Neural crest cell (in vitro differentiated cells): Measurements from ENCODE around the gene ARMH3. TPM values are rescaled to one million over a fixed set of nuclear protein-coding genes. Genes with fewer than 3 reads are reported as not detected.
"Not testable (repeated sequence)": the region's sequence is repeated elsewhere in the genome, so short reads cannot be mapped to it uniquely, and the experiment has no call there.

ENCODE experiments used
- DNase-seq: peaks from one replicate; pipeline ENCODE4 v3.0.0; 2021; ENCODE audit warnings: low read depth, mixed read lengths, low spot score
- H3K27ac Mint-ChIP-seq: one replicate; pipeline ENCODE4 v1.8.0; 2021; ENCODE audit warnings: mild to moderate bottlenecking, mixed read lengths; ENCODE audit not compliant: unreplicated experiment
- H3K27me3 Mint-ChIP-seq: 2 replicates; pipeline ENCODE4 v1.8.0; 2021; ENCODE audit warnings: low read depth, mild to moderate bottlenecking, mixed read lengths
- H3K36me3 Mint-ChIP-seq: 2 replicates; pipeline ENCODE4 v1.8.0; 2021; ENCODE audit warnings: low read depth, mild to moderate bottlenecking, mixed read lengths
- H3K4me1 Mint-ChIP-seq: 2 replicates; pipeline ENCODE4 v1.8.0; 2021; ENCODE audit warnings: mixed read lengths
- H3K4me3 Mint-ChIP-seq: one replicate; pipeline ENCODE4 v1.8.0; 2021; ENCODE audit warnings: mild to moderate bottlenecking, mixed read lengths
- H3K9me3 Mint-ChIP-seq: 2 replicates; pipeline ENCODE4 v1.8.0; 2021; ENCODE audit warnings: mixed read lengths
- total RNA-seq: library from RNA; stranded (reverse); gene quantifications from 2 replicates; pipeline ENCODE4 v1.2.1, GENCODE V29; 2021
- TF ChIP-seq, protein P1 (sequence below): fragments of 200-600 bp; sonication (generic); conservative IDR thresholded peaks from 2 replicates; pipeline ENCODE4 v1.5.0; 2021; ENCODE audit warnings: antibody characterized with exemption, mild to moderate bottlenecking

Gene ARMH3
- total RNA-seq, 1 donor from 2014 or later = 24.4 TPM

DNA sequence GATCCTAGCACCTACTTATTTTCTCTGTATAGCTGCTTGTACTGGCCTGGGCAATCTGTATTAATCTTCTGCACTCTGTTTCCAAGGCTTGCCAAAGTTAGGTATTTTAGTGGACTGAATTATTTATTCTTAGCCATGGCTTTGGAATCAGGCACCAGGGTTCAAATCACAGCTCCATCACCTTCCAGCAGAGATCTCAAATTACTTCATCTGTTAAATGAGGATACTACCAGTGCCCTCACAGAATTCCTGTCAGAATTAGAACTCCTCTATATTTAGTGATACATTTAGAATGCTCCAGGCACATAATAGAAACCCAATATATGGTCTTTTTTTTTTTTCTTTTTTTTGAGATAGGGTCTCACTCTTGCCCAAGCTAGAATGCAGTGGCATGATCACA is 17.6 kb downstream of the ARMH3 start:
- DNase-seq = no peak
- Mint-ChIP-seq H3K4me3 (no peak overlapping the region), H3K4me1 (peaks cover 3% of the 10 kb centered on the region), H3K27me3 (no peaks in the 10 kb centered on the region), H3K27ac (no peak overlapping the region), H3K36me3 (peaks cover 20% of the 10 kb centered on the region), H3K9me3 (no peaks in the 10 kb centered on the region)
- TF ChIP-seq, protein P1, sequence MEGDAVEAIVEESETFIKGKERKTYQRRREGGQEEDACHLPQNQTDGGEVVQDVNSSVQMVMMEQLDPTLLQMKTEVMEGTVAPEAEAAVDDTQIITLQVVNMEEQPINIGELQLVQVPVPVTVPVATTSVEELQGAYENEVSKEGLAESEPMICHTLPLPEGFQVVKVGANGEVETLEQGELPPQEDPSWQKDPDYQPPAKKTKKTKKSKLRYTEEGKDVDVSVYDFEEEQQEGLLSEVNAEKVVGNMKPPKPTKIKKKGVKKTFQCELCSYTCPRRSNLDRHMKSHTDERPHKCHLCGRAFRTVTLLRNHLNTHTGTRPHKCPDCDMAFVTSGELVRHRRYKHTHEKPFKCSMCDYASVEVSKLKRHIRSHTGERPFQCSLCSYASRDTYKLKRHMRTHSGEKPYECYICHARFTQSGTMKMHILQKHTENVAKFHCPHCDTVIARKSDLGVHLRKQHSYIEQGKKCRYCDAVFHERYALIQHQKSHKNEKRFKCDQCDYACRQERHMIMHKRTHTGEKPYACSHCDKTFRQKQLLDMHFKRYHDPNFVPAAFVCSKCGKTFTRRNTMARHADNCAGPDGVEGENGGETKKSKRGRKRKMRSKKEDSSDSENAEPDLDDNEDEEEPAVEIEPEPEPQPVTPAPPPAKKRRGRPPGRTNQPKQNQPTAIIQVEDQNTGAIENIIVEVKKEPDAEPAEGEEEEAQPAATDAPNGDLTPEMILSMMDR = no peak

GRCh38 chr10:102035807-102036206 is 20.2 kb downstream of the ARMH3 start:
- not testable (repeated sequence) for H3K9me3 Mint-ChIP-seq, H3K4me1 Mint-ChIP-seq, H3K4me3 Mint-ChIP-seq, DNase-seq, H3K27ac Mint-ChIP-seq, H3K27me3 Mint-ChIP-seq
- peaks cover 30% of the 10 kb centered on the region for H3K36me3 Mint-ChIP-seq

DNA sequence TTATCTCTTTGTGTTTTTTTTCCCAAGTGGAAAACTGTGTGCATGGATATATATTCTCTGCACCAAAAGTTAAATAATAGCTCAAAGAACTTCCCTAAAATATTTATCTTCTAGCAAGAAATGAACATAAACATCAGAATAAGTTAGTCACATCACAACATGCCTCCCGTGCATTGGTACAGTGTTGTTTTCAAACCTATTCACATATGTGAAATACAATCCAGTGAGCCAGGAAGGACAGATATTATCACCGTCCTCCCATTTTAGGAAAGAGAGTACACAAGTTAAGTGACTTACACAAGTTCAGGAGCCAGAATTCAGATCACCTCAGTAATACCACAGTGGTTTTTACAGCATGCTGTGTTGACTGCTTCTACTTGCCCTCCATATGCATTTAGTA is 22.2 kb downstream of the ARMH3 start:
- Mint-ChIP-seq H3K4me1 (no peaks in the 10 kb centered on the region), H3K36me3 (peaks cover 30% of the 10 kb centered on the region), H3K27ac (no peak overlapping the region), H3K4me3 (no peak overlapping the region), H3K27me3 (no peaks in the 10 kb centered on the region), H3K9me3 (no peaks in the 10 kb centered on the region)
- DNase-seq = no peak
- TF ChIP-seq, protein P1 = no peak

DNA sequence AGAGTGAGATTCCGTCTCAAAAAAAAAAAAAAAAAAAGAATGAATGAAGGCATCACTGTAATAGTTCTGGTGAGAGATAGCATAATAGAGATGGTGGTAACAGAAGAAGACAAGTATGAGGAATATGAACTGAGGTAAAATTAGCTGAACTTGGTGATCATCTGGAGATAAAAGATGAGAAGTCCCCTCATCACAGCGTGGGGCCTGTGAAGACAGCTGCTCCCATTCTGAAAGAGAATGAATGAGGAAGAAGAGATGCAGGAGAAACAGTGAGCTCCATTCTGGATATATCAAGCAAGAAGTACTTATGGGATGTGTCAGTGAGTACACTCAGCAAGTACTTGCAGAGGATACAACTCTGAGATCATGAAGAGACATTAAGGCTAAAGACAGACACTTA is 28.7 kb downstream of the ARMH3 start:
- Mint-ChIP-seq H3K27me3 (no peaks in the 10 kb centered on the region), H3K4me3 (no peak overlapping the region), H3K9me3 (no peaks in the 10 kb centered on the region), H3K4me1 (no peaks in the 10 kb centered on the region), H3K36me3 (peaks cover 13% of the 10 kb centered on the region), H3K27ac (no peak overlapping the region)
- TF ChIP-seq, protein P1 = no peak
- DNase-seq = no peak

DNA sequence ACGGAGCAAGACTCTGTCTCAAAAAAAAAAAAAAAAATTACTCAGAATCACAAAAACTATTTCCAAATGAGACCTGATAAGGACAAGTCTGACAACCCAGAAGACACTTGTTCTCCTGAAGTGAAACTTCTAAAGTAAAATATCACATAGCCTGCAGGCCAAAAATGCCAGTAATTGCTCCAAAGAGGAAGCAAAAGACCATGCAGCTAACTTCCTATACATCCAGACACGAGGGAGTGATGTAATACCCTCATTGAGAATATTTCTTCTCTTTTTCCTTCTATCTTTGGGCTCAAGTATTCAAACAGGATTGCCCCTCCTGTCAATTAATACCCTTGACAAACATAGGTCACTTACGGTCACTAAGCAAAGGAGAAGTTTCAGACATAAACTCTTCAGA is 31.2 kb downstream of the ARMH3 start:
- Mint-ChIP-seq H3K4me1 (no peaks in the 10 kb centered on the region), H3K36me3 (peaks cover 11% of the 10 kb centered on the region), H3K4me3 (no peak overlapping the region), H3K27ac (no peak overlapping the region), H3K9me3 (no peaks in the 10 kb centered on the region), H3K27me3 (no peaks in the 10 kb centered on the region)
- no peak for DNase-seq
- TF ChIP-seq, protein P1 = no peak

DNA sequence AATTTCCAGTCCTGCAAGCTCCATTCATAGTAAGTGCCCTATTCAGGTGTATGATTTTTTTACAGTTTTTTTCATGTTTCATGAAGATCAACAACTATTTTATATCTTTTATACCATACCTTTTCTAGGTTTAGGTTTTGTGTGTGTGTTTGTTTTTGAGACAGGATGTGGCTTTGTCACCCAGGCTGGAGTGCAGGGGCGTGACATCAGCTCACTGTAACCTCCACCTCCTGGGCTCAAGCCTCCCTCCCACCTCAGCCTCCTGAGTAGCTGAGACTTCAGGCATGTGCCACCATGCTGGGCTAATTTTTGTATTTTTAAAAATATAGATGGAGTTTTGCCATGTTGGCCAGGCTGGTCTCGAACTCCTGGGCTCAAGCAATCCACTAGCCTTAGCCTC is 35.0 kb downstream of the ARMH3 start:
- Mint-ChIP-seq H3K36me3 (peaks cover 8% of the 10 kb centered on the region), H3K27me3 (no peaks in the 10 kb centered on the region), H3K4me1 (no peaks in the 10 kb centered on the region), H3K27ac (no peak overlapping the region), H3K9me3 (no peaks in the 10 kb centered on the region), H3K4me3 (no peak overlapping the region)
- TF ChIP-seq, protein P1 = no peak
- no peak for DNase-seq
